Subcutaneous adipose tissue (tissue), 4 donors: Measurements from ENCODE around the gene FGB. TPM values are rescaled to one million over a fixed set of nuclear protein-coding genes. Genes with fewer than 3 reads are reported as not detected.

Experiments
- total RNA-seq, 4 donors: library from RNA; depleted of rRNA; stranded (reverse); fragments of >200 nt; gene quantifications; one replicate each; pipeline ENCODE4 v1.1.0, GENCODE V29; 2016
- TF ChIP-seq, protein P1 (sequence below): fragments of 450-650 bp; IDR thresholded peaks from one replicate; pipeline ENCODE4 v1.5.1; 2016; ENCODE audit warnings: low read depth, mild to moderate bottlenecking, control low read depth, antibody characterized with exemption, moderate library complexity

FGB gene
- total RNA-seq = not detected

DNA sequence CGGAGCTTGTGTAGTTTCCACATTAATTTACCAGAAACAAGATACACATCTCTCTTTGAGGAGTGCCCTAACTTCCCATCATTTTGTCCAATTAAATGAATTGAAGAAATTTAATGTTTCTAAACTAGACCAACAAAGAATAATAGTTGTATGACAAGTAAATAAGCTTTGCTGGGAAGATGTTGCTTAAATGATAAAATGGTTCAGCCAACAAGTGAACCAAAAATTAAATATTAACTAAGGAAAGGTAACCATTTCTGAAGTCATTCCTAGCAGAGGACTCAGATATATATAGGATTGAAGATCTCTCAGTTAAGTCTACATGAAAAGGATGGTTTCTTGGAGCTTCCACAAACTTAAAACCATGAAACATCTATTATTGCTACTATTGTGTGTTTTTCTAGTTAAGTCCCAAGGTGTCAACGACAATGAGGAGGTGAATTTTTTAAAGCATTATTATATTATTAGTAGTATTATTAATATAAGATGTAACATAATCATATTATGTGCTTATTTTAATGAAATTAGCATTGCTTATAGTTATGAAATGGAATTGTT lies at the start of gene FGB:
Gene FGB (plus strand): TSS at position 315 of the 558 bp plus-strand sequence. CDS start 8 bp downstream, at position 323.
- TF ChIP-seq, protein P1, sequence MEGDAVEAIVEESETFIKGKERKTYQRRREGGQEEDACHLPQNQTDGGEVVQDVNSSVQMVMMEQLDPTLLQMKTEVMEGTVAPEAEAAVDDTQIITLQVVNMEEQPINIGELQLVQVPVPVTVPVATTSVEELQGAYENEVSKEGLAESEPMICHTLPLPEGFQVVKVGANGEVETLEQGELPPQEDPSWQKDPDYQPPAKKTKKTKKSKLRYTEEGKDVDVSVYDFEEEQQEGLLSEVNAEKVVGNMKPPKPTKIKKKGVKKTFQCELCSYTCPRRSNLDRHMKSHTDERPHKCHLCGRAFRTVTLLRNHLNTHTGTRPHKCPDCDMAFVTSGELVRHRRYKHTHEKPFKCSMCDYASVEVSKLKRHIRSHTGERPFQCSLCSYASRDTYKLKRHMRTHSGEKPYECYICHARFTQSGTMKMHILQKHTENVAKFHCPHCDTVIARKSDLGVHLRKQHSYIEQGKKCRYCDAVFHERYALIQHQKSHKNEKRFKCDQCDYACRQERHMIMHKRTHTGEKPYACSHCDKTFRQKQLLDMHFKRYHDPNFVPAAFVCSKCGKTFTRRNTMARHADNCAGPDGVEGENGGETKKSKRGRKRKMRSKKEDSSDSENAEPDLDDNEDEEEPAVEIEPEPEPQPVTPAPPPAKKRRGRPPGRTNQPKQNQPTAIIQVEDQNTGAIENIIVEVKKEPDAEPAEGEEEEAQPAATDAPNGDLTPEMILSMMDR = no peak

DNA sequence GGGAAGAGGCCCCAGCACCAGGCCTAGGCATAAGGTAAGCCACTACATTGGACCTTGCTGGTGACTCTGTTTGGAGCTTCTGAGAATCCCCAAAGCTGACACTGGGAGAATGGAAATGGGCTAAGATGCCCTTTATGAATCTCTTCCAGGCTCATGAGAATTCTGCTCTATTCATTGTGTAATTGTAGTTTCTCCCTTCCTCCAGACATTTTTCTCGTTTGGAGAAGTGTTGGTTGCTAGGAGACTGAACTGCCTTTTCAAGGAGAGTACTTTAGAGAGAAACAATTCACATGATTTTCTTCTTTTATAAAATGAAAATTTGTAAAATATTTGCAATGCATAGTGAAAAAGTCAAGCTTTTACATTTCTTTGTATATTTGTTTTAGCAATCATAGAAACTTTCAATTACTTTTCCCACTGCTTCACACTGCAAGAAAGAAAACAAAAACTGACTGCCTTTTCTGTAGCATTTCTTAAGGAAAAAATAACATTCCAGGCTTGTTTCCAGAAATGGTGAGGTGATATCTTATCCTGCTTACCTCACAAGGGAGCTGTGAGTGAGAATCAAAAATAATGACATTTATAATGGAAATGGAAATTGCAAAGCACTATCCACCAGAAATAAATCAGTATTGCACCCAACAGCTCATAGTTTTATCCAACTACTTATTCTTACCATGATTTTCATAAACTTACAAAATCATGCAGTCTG lies 46.3 kb upstream of the FGB start:
- TF ChIP-seq, protein P1 = no peak

DNA sequence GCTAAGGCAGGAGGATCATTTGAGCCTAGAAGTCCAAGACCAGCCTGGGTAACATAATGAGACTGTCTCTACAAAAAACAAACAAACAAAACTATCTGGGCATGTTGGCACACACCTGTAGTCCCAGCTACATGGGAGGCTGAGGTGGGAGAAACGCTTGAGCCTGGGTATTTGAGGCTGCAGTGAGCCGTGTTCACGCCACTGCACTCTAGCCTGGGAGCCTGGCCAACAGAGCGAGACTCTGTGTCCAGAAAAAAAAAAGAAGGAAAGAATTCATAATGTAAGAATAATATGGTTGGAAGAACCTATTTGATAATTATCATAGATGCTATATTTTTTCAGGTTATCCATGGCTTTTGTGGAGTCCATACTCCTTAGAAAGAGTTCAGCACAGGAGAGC lies 45.2 kb upstream of the FGB start:
- TF ChIP-seq, protein P1 = no peak

- TF ChIP-seq, protein P1 = no peak
Observed at GRCh38 chr4:154519214-154519613, 43.6 kb upstream of the FGB start.

- TF ChIP-seq, protein P1 = no peak
Observed at GRCh38 chr4:154521607-154522006, 41.2 kb upstream of the FGB start.

DNA sequence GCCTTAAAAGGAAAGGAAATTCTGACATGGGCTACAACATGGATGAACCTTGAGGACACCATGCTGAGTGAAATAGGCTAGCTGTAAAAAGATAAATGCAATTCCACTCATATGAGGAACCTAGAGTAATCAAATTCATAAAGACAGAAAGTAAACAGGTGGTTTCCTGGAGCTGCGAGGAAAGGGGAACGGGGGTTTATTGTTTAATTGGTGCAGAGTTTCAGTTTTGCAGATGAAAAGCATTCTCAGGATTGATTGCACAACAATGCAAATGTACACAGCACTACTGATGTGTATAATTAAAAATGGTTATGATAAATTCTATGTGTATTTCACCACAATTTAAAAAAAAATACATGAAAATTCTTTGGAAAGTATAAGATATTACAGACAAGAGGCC lies 36.7 kb upstream of the FGB start:
- TF ChIP-seq, protein P1 = no peak

DNA sequence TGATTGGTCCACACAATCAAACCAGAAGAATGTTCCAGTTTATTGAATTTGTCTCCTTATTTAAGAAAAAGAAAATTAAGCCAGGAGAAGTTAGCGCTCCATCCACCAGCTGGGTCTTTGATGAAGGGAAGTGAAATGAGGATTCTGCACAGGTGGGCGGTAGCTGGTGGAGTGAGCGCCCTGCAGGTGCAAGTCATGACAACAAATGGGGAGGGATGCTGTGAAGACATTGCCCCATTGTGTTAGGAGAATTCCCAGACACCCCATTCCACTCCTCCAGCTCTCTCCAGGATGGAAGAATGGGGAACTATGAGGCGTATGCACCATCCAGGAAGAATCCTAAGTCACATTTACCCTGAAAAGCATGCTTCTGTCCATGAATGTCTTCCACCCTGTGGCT lies 35.5 kb upstream of the FGB start:
- TF ChIP-seq, protein P1 = no peak
